A549 (cell line): ENCODE data around the gene KDM4E.

Experiments used
- BHLHE40 ChIP-seq: IDR thresholded peaks from 2 replicates; pipeline ENCODE4 v1.6.1; 2012; ENCODE audit warnings: low read depth, low read length, inconsistent platforms
- CEBPB ChIP-seq, 2 experiments: fragments of >200 bp in 1 of 2; sonication (Bioruptor Twin) in 1 of 2; formaldehyde crosslinking in 1 of 2; IDR thresholded peaks; 2 replicates each; pipeline ENCODE4 v1.6.1; 2012 to 2016
- CHD2 ChIP-seq: fragments of 150-350 bp; IDR thresholded peaks from 2 replicates; pipeline ENCODE4 v1.6.1; 2014; ENCODE audit warnings: low read length; ENCODE audit not compliant: partially characterized antibody
- MAZ ChIP-seq: fragments of 150-350 bp; IDR thresholded peaks from 2 replicates; pipeline ENCODE4 v1.6.1; 2014; ENCODE audit warnings: antibody characterized with exemption, low read depth, low read length, borderline replicate concordance
- MYC ChIP-seq: IDR thresholded peaks from 2 replicates; pipeline ENCODE4 v1.6.1; 2012; ENCODE audit warnings: mild to moderate bottlenecking, inconsistent platforms, low read length, improper control_type of control experiment, borderline replicate concordance
- POLR2A ChIP-seq: IDR thresholded peaks from 2 replicates; pipeline ENCODE4 v1.6.1; 2012; ENCODE audit warnings: mild to moderate bottlenecking, low read length
- POLR2AphosphoS2 ChIP-seq: conservative IDR thresholded peaks from 2 replicates; pipeline ENCODE4 v1.6.1; 2012; ENCODE audit warnings: low read length, improper control_type of control experiment, inconsistent platforms
- SMC3 ChIP-seq: fragments of >200 bp; sonication (Bioruptor Twin); formaldehyde crosslinking; IDR thresholded peaks from 3 replicates; pipeline ENCODE4 v1.6.1; 2018; ENCODE audit warnings: inconsistent platforms
- TF ChIP-seq, protein P1 (sequence below): fragments of >200 bp; sonication (Bioruptor Twin); formaldehyde crosslinking; IDR thresholded peaks from 3 replicates; pipeline ENCODE4 v1.5.1; 2016
- TF ChIP-seq, protein P2 (sequence below): fragments of 450-650 bp; IDR thresholded peaks from 2 replicates; pipeline ENCODE4 v1.6.1; 2014; ENCODE audit warnings: antibody characterized with exemption

DNA sequence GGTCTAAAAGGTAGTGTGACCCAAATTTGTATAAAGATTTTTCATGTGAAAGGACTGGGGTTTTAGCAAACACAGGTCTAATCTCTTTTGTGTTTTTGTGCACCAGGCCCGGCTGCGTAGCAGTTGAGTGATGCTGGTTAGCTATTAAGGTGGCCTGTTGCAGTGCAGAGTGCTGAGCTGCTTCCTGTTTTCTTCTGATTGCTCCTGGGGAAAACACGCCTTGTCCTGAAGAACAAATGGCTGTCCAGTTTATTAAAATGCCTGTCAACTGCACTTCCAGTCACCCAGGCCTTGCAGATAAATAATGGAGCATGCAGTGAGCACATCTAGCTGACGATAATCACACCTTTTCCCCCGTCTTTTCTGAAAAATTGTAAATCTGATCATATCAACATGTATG lies 43.5 kb downstream of the KDM4E start:
- TF ChIP-seq POLR2A (peak; percentile 29; the same call in 1 of the 2 replicates), POLR2AphosphoS2 (no peak), MAZ (no peak), CEBPB (IDR thresholded peaks at IDR 0.05) (no peak), BHLHE40 (no peak), SMC3 (no peak), MYC (no peak), CHD2 (no peak)
- TF ChIP-seq, protein P1, sequence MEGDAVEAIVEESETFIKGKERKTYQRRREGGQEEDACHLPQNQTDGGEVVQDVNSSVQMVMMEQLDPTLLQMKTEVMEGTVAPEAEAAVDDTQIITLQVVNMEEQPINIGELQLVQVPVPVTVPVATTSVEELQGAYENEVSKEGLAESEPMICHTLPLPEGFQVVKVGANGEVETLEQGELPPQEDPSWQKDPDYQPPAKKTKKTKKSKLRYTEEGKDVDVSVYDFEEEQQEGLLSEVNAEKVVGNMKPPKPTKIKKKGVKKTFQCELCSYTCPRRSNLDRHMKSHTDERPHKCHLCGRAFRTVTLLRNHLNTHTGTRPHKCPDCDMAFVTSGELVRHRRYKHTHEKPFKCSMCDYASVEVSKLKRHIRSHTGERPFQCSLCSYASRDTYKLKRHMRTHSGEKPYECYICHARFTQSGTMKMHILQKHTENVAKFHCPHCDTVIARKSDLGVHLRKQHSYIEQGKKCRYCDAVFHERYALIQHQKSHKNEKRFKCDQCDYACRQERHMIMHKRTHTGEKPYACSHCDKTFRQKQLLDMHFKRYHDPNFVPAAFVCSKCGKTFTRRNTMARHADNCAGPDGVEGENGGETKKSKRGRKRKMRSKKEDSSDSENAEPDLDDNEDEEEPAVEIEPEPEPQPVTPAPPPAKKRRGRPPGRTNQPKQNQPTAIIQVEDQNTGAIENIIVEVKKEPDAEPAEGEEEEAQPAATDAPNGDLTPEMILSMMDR, result no peak
- TF ChIP-seq, protein P2, sequence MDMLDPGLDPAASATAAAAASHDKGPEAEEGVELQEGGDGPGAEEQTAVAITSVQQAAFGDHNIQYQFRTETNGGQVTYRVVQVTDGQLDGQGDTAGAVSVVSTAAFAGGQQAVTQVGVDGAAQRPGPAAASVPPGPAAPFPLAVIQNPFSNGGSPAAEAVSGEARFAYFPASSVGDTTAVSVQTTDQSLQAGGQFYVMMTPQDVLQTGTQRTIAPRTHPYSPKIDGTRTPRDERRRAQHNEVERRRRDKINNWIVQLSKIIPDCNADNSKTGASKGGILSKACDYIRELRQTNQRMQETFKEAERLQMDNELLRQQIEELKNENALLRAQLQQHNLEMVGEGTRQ, result no peak
